GM19324 (cell line): ENCODE results near the gene YBX1.
"Not testable (repeated sequence)": the region's sequence is repeated elsewhere in the genome, so short reads cannot be mapped to it uniquely, and the experiment has no call there.

ENCODE experiments used
- ATAC-seq: cut with Tn5 transposase; IDR thresholded peaks from one replicate; pipeline ENCODE4 v1.9.1; 2021; ENCODE audit warnings: mild to moderate bottlenecking, moderate library complexity; ENCODE audit not compliant: unreplicated experiment, low FRiP score

The YBX1 gene

GRCh38 chr1:42686418-42686817, 4.2 kb downstream of the YBX1 start:
- no peak for ATAC-seq

- no peak for ATAC-seq
Measured at GRCh38 chr1:42689912-42690311, 7.7 kb downstream of the YBX1 start.

DNA sequence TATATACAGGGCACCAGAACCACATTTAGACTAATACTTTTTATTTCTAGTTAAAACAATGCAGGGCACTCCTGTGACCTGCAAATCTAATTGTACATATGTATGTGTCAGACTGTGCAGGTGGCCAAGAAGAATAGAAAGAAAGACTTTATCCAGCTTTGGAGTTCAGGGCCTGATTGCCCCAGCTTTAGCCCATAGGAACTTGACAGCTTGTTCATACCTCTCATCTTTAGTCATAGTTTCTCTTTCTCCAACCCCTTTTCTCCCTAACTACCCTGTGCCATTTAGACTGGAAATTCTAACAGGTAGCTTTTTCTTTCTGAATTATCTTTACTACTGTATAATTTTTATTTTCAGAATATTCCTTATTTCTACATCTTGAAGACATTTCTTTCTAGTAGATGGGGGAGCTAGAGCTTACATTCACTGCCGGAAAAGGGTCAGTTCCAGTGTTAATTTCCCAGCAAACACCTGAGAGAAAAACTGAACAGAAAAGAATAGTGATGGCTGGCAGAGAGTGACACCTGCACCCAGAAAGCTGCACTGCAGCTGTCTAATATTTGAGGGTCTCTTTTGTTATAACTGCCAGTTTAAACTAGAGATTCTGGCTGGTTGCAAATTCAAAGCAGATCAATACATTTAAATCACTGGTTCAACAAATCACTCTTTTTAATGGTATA, 8.4 kb downstream of the YBX1 start:
- no peak for ATAC-seq

DNA sequence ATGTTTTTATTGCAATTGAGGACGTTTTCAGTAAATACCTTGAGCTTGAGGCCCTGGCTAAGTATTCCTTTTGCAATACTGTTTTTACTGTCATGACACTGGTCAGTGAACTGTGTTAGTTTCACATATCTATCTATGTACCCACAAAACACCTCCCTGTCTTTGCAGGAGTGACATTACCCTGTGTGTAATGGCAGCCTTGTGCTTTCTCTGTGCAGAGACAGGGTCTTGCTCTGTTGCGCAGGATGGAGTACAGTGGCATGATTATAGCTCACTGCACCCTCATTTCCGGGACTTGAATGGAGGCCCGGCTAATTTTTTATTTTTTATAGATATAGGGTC, 8.9 kb downstream of the YBX1 start:
- ATAC-seq: no peak

DNA sequence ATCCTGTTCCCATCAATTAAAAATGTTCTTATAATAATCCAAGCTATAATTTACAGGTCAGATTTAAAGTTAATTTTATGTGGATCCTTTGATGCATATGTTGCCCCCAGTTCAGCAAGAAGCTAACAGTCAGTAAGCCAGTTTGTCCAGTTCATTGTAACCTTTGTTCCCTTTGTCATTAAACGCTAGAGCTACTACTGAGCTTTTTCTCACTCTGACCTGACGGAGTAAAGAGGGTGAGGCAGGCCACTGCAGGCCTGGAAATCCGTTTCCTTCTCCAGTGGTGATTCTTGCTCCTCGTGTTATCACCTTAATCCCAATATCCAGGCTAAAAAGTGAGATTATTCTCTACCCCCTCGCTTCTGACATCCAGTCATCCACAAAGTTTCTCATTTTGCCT, 10.2 kb downstream of the YBX1 start:
- no peak for ATAC-seq

DNA sequence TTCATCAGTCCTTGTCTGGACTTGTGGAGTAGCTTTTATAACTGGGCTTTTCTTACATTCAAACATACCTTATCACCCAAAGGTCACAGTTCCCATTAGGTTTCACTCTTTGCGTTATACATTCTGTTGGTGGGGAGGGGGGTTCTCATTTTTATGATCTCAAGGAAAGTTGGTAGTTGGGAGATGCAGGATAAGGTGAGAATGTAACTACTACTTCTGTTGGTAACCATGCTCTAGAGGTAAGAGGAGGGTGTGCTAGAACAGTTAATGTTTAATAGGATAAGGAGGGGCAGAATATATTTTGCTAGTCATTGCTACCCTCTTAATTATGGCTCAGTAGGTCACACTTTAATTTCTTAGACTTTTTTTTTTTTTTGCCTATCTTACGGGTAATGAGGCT, 10.7 kb downstream of the YBX1 start:
- no peak for ATAC-seq

DNA sequence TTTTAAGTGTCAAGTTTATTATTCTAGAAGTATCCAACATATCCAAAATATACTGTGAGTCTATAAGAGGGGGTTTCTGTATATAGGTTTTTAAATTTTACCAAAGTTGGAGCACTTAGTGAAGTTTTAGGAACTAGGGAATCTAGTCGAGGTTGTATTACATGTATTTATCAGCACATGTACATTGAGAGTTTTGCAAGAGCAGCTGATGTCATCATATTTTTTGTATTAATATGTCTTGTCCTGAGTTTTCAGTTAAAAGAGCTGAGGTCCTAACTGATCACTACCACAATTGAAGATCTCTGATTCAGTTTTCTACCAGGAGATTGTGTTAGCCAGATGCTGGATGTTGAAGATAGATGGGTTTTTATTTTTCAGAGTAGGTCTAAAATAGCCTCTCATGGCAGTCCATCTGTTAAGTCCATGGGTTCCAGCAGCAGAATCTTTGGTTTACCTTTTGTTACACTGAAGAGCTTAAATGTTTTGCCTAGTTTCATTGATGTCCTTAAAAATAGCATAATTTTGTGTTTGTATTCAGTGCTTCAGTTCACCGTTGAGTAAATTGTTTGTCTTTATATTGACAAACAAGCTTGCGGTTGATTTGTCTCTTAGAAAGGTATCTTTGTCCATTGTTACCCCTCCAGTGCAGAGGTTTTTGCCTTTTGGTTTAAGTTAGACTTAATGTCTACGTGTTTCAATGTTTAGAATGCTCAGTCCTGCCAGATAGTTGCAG, 16.0 kb downstream of the YBX1 start:
- no peak for ATAC-seq

GRCh38 chr1:42700006-42700405, 17.8 kb downstream of the YBX1 start:
- ATAC-seq: no peak

- ATAC-seq: no peak
Measured at GRCh38 chr1:42703888-42704464, 21.8 kb downstream of the YBX1 start.

GRCh38 chr1:42712808-42713207, 30.6 kb downstream of the YBX1 start:
- not testable (repeated sequence) for ATAC-seq

GRCh38 chr1:42713293-42713692, 31.1 kb downstream of the YBX1 start:
- no peak for ATAC-seq

GRCh38 chr1:42714441-42714840, 32.2 kb downstream of the YBX1 start:
- not testable (repeated sequence) for ATAC-seq

DNA sequence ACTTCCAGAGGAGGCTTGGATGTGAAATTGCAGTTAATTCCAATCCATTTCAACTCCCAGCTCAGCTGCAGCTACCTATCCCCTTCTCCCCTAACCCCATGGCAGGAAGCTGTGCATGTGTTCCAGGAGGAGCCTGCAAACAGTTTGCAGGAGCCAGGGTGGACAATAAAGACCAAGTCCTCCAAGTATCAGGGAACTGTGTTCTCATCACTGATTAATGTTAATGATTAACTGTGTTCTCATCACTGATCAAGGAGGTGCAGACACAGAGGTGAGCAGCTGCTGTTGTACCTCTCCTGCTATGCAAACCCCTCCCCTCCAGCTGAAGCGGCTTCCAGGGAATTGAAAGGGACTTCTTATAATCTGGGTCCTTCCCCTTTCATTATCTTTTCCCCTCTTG, 38.6 kb downstream of the YBX1 start:
- no peak for ATAC-seq

GRCh38 chr1:42721926-42722325, 39.7 kb downstream of the YBX1 start:
- ATAC-seq: no peak

DNA sequence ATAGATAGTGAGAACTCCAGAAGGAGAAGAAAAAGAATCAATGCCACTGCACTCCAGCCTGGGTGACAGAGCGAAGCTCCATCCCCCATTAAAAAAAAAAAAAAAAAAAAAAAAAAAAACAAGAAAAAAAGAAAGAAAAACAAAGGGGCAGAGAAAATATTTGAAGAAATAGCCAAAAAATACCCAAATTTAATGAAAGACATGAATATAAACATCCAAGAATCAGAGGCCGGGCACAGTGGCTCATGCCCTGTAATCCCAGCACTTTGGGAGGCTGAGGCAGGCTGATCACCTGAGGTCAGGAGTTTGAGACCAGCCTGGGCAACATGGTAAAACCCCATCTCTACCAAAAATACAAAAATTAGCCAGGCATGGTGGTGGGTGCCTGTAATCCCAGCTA, 40.2 kb downstream of the YBX1 start:
- not testable (repeated sequence) for ATAC-seq

DNA sequence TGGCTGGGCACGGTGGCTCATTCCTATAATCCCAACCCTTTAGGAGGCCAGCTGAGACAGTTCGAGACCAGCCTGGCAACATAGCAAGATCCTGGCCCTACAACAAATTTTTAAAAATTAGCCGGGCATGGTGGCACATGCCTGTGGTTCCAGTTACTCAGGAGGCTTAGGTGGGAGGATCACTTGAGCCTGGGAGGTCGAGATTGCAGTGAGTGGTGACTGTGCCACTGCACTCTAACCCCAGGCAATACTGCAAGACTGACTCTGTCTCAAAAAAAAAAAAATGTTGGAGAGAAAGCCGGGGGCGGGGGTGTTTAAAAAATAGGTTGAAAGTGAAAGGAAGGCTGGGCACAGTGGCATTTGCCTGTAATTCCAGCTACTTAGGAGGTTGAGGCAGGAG, 41.3 kb downstream of the YBX1 start:
- no peak for ATAC-seq

GRCh38 chr1:42725820-42726219, 43.6 kb downstream of the YBX1 start:
- not testable (repeated sequence) for ATAC-seq

GRCh38 chr1:42730002-42730401, 47.8 kb downstream of the YBX1 start:
- no peak for ATAC-seq

DNA sequence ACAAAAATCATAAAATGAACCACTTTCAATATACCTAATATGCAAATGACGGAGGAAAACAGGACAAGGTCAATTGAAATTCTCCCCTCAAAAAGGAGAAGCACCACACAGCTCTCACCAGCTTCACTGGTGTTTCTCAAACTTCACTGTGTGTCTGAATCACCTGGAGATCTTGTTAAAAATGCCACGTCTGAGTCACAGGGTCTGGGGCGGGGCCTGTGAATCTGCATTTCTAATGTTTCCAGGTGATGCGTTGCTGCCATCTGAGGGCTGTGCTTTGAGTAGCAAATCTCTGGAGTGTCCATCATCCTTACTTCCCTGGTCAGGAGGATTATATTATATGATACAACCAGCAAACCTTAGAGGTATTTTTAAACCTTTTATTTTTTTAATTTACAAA, 48.8 kb downstream of the YBX1 start:
- no peak for ATAC-seq

DNA sequence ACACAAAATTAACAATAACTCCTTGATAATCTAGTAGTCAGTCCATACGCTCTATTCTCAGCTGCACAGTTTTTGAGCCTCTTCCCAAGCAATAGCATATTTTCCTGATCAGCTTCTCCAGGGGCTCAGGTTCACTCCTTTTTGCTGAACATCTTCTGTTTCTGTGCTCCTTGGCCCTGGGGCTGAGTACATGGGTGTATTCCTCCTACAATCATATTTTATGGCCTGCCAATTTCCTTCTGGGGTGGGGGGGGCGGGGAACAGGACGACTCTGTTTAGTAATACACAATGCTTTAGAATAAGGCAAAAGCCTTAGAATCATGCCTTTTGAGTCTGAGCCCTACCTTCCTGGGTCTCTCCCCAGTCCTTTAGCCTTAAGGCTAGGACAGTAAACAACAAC, 49.4 kb downstream of the YBX1 start:
- no peak for ATAC-seq

GRCh38 chr1:42732126-42732680, 50.0 kb downstream of the YBX1 start:
- no peak for ATAC-seq
